PC-9 (cell line): ENCODE results near the gene KLK3. TPM values are rescaled to one million over a fixed set of nuclear protein-coding genes. Genes with fewer than 3 reads are reported as not detected.

ENCODE experiments used
- BruUV-seq: library from RNA; stranded (reverse); fragments of 400-500 nt; replicated peaks from 2 replicates; lab custom pipeline; 2021; lab: Mats Ljungman, UMichigan
- CTCF ChIA-PET: fragments of 300-600 bp; sonication (Branson Sonifier 250); formaldehyde crosslinking; loops from one replicate; lab custom pipeline; 2022; ENCODE audit warnings: antibody characterized with exemption; lab: Charles Lee
- POLR2A ChIA-PET: fragments of 300-600 bp; sonication (Branson Sonifier 250); formaldehyde crosslinking; loops from one replicate; lab custom pipeline; 2022; ENCODE audit warnings: antibody characterized with exemption; ENCODE audit not compliant: unreplicated experiment; lab: Charles Lee
- DNase-seq, 2 experiments: peaks; one replicate each; pipeline versions ENCODE4 v3.0.0 to v3.0.0-alpha.2; 2015 to 2022; ENCODE audit warnings: mixed read lengths in 1 of 2
- H2AFZ ChIP-seq: fragments of 200-600 bp; sonication (generic); 2 replicates; pipeline ENCODE4 v1.8.1; 2017; ENCODE audit warnings: antibody characterized with exemption
- H3F3A ChIP-seq: fragments of 200-600 bp; sonication (generic); 2 replicates; pipeline ENCODE4 v1.8.1; 2017; ENCODE audit warnings: antibody characterized with exemption, mild to moderate bottlenecking, low read depth; ENCODE audit not compliant: insufficient read depth
- H3K27ac ChIP-seq: fragments of 200-600 bp; sonication (generic); 2 replicates; pipeline ENCODE4 v1.6.1; 2016; ENCODE audit warnings: mixed run types
- H3K27me3 ChIP-seq: fragments of 200-600 bp; sonication (generic); 2 replicates; pipeline ENCODE4 v1.6.1; 2016; ENCODE audit warnings: low read depth, mixed run types; ENCODE audit not compliant: insufficient read depth
- H3K36me3 ChIP-seq: fragments of 200-600 bp; sonication (generic); 2 replicates; pipeline ENCODE4 v1.6.1; 2016; ENCODE audit warnings: low read depth, mixed run types
- H3K4me1 ChIP-seq: fragments of 200-600 bp; sonication (generic); replicated peaks from 2 replicates; pipeline ENCODE4 v1.6.1; 2016; ENCODE audit warnings: mixed run types; ENCODE audit not compliant: insufficient read depth
- H3K4me2 ChIP-seq: fragments of 200-600 bp; sonication (generic); 2 replicates; pipeline ENCODE4 v1.6.1; 2017; ENCODE audit warnings: mixed run types
- H3K4me3 ChIP-seq: fragments of 200-600 bp; sonication (generic); 2 replicates; pipeline ENCODE4 v1.6.1; 2016; ENCODE audit warnings: mixed run types
- H3K79me2 ChIP-seq: fragments of 200-600 bp; sonication (generic); 2 replicates; pipeline ENCODE4 v1.6.1; 2017; ENCODE audit warnings: low read depth, mixed run types
- H3K9me2 ChIP-seq: fragments of 200-600 bp; sonication (generic); 2 replicates; pipeline ENCODE4 v1.8.1; 2017; ENCODE audit warnings: mild to moderate bottlenecking; ENCODE audit not compliant: insufficient read depth
- H3K9me3 ChIP-seq: fragments of 200-600 bp; sonication (generic); 2 replicates; pipeline ENCODE4 v1.8.1; 2016; ENCODE audit warnings: low read depth; ENCODE audit not compliant: insufficient read depth
- H4K20me1 ChIP-seq: fragments of 200-600 bp; sonication (generic); 2 replicates; pipeline ENCODE4 v1.8.1; 2017; ENCODE audit not compliant: insufficient read depth
- EZH2 ChIP-seq: fragments of 200-600 bp; sonication (generic); IDR thresholded peaks from 2 replicates; pipeline ENCODE4 v1.8.0; 2017; ENCODE audit warnings: antibody characterized with exemption, low read depth
- intact Hi-C: fragments of 100-400 bp; cut with micrococcal nuclease; formaldehyde crosslinking; loops from one replicate; pipeline ENCODE4 v1.10.0; 2022; ENCODE audit not compliant: unreplicated experiment
- total RNA-seq: library from RNA; stranded (reverse); gene quantifications from 2 replicates; pipeline ENCODE4 v1.2.3, GENCODE V29; 2021
- TF ChIP-seq, protein P1 (sequence below): fragments of 200-600 bp; sonication (generic); conservative IDR thresholded peaks from 2 replicates; pipeline ENCODE4 v1.6.1; 2017; ENCODE audit warnings: mixed run types, antibody characterized with exemption, mild to moderate bottlenecking, moderate library complexity

The KLK3 gene
- total RNA-seq, 1 experiment from 2014 or later, result not detected

GRCh38 chr19:50882188-50882587 is 27.5 kb downstream of the KLK3 start:
- ChIA-PET POLR2A (no interaction called here), CTCF (interaction anchor here (0.6 kb wide), 1 partner anchor 130 kb away, joined by 3 read pairs; no protein-coding TSS in a partner anchor)
- Histone ChIP-seq H3K9me2 (no peaks in the 10 kb centered on the region), H3K27me3 (peaks cover 81% of the 10 kb centered on the region), H3F3A (no peaks in the 10 kb centered on the region), H4K20me1 (no peaks in the 10 kb centered on the region), H3K4me2 (no peak overlapping the region), H3K4me1 (no peaks in the 10 kb centered on the region), H3K79me2 (no peaks in the 10 kb centered on the region), H3K9me3 (no peaks in the 10 kb centered on the region), H2AFZ (no peak overlapping the region), H3K27ac (no peak overlapping the region), H3K36me3 (no peaks in the 10 kb centered on the region), H3K4me3 (no peak overlapping the region)
- BruUV-seq, result no TSS peak
- intact Hi-C loops, result no loop called here
- TF ChIP-seq, protein P1, sequence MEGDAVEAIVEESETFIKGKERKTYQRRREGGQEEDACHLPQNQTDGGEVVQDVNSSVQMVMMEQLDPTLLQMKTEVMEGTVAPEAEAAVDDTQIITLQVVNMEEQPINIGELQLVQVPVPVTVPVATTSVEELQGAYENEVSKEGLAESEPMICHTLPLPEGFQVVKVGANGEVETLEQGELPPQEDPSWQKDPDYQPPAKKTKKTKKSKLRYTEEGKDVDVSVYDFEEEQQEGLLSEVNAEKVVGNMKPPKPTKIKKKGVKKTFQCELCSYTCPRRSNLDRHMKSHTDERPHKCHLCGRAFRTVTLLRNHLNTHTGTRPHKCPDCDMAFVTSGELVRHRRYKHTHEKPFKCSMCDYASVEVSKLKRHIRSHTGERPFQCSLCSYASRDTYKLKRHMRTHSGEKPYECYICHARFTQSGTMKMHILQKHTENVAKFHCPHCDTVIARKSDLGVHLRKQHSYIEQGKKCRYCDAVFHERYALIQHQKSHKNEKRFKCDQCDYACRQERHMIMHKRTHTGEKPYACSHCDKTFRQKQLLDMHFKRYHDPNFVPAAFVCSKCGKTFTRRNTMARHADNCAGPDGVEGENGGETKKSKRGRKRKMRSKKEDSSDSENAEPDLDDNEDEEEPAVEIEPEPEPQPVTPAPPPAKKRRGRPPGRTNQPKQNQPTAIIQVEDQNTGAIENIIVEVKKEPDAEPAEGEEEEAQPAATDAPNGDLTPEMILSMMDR, result no peak
- no peak for TF ChIP-seq EZH2
- no peak for DNase-seq

DNA sequence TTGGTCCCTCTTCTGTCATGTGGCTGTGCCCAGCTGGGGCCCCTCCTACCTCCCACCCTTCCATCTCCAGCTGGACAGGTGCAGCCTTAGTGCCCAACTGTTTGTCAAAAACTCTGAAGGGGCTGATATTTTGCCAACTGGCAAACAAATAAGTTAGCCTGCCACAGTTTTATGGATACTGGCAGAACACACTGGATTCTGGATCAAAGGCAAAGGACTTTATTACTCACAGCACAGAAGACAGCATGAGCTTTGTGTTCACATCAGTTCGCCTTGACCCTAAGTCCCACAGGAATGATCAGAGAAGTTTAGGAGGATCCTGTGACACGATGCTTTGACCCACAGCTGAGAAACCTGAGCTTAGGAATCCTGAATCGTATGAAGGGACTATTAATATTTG is 34.9 kb downstream of the KLK3 start:
- no peak for DNase-seq
- Histone ChIP-seq H2AFZ (no peak overlapping the region), H3K4me3 (no peak overlapping the region), H3K9me2 (no peaks in the 10 kb centered on the region), H3K4me2 (no peak overlapping the region), H3K27ac (no peak overlapping the region), H3K9me3 (no peaks in the 10 kb centered on the region), H3K79me2 (no peaks in the 10 kb centered on the region), H3F3A (peaks cover 5% of the 10 kb centered on the region; the same call in 1 of the 2 replicates), H4K20me1 (no peaks in the 10 kb centered on the region), H3K36me3 (no peaks in the 10 kb centered on the region), H3K27me3 (peaks cover 36% of the 10 kb centered on the region), H3K4me1 (no peaks in the 10 kb centered on the region)
- intact Hi-C loops, result no loop called here
- TF ChIP-seq EZH2, result no peak
- TF ChIP-seq, protein P1, result no peak
- no TSS peak for BruUV-seq
- CTCF ChIA-PET, result no interaction called here
- POLR2A ChIA-PET, result no interaction called here

GRCh38 chr19:50890422-50891252 is 35.9 kb downstream of the KLK3 start:
- no peak overlapping the region for H3K4me3 ChIP-seq
- BruUV-seq, result no TSS peak
- H3K9me3 ChIP-seq, result no peaks in the 10 kb centered on the region
- no peaks in the 10 kb centered on the region for H3K36me3 ChIP-seq
- ChIA-PET CTCF (no interaction called here), POLR2A (no interaction called here)
- H3K27ac ChIP-seq, result no peak overlapping the region
- H3K4me2 ChIP-seq, result no peak overlapping the region
- H2AFZ ChIP-seq, result no peak overlapping the region
- no peaks in the 10 kb centered on the region for H4K20me1 ChIP-seq
- TF ChIP-seq EZH2, result no peak
- TF ChIP-seq, protein P1, result no peak
- intact Hi-C loops, result no loop called here
- DNase-seq, result no peak
- peaks cover 5% of the 10 kb centered on the region; the same call in 1 of the 2 replicates for H3F3A ChIP-seq
- peaks cover 43% of the 10 kb centered on the region for H3K27me3 ChIP-seq
- H3K79me2 ChIP-seq, result no peaks in the 10 kb centered on the region
- H3K9me2 ChIP-seq, result no peaks in the 10 kb centered on the region
- no peaks in the 10 kb centered on the region for H3K4me1 ChIP-seq
